ENCODE data around the gene C1orf52. TPM values are rescaled to one million over a fixed set of nuclear protein-coding genes. Genes with fewer than 3 reads are reported as not detected.

C1orf52 gene
- total RNA-seq, 1 experiment from 2014 or later = 30.2 TPM

DNA sequence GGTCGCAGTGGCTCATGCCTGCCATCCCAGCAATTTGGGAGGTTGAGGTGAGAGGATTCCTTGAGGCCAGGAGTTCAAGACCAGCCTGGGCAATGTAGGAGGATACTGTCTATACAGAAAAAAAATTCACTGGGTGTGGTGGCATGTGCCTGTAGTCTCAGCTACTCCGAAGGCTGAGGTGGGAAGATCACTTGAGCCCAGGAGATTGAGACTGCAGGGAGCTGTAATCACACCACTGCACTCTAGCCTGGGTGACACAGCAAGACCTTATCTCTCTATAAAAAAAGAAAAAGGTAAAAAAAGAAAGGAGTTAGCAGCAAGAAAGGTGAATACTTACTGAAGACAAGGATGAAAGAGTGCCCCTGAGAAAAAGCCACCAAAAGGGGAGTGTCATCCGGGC is 40.7 kb upstream of the C1orf52 start:
- intact Hi-C loops (cut with micrococcal nuclease; ENCODE audit: unreplicated experiment) = no loop called here
- ChIA-PET POLR2A (ENCODE audit: low non-redundant PET) (no interaction called here), CTCF (no interaction called here)
- H3K9me3 ChIP-seq (ENCODE audit: low read depth, low read length, poor library complexity, severe bottlenecking) = no peaks in the 10 kb centered on the region
- H3K36me3 ChIP-seq (ENCODE audit: insufficient read depth, low read length, poor library complexity, severe bottlenecking) = no peaks in the 10 kb centered on the region
- peaks cover 19% of the 10 kb centered on the region for H3K4me1 ChIP-seq (ENCODE audit: insufficient read depth, low read length, poor library complexity, severe bottlenecking)
- no peak for DNase-seq (ENCODE audit: low spot score)
- TF ChIP-seq EZH2 (IDR thresholded peaks at IDR 0.05; ENCODE audit: borderline replicate concordance, low read depth, low read length, poor library complexity, severe bottlenecking) = no peak
- TF ChIP-seq, protein P1, sequence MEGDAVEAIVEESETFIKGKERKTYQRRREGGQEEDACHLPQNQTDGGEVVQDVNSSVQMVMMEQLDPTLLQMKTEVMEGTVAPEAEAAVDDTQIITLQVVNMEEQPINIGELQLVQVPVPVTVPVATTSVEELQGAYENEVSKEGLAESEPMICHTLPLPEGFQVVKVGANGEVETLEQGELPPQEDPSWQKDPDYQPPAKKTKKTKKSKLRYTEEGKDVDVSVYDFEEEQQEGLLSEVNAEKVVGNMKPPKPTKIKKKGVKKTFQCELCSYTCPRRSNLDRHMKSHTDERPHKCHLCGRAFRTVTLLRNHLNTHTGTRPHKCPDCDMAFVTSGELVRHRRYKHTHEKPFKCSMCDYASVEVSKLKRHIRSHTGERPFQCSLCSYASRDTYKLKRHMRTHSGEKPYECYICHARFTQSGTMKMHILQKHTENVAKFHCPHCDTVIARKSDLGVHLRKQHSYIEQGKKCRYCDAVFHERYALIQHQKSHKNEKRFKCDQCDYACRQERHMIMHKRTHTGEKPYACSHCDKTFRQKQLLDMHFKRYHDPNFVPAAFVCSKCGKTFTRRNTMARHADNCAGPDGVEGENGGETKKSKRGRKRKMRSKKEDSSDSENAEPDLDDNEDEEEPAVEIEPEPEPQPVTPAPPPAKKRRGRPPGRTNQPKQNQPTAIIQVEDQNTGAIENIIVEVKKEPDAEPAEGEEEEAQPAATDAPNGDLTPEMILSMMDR (conservative IDR thresholded peaks at IDR 0.05; ENCODE audit: low read depth, low read length) = no peak
- no peak overlapping the region for H3K27ac ChIP-seq (ENCODE audit: low read depth, low read length, poor library complexity, severe bottlenecking)
- BruUV-seq (replicated peaks) = no TSS peak
- H3K4me3 ChIP-seq (ENCODE audit: low read depth, low read length, poor library complexity, severe bottlenecking) = no peak overlapping the region
- H3K27me3 ChIP-seq (replicated peaks; ENCODE audit: insufficient read depth, low read depth, low read length, poor library complexity) = no peaks in the 10 kb centered on the region

DNA sequence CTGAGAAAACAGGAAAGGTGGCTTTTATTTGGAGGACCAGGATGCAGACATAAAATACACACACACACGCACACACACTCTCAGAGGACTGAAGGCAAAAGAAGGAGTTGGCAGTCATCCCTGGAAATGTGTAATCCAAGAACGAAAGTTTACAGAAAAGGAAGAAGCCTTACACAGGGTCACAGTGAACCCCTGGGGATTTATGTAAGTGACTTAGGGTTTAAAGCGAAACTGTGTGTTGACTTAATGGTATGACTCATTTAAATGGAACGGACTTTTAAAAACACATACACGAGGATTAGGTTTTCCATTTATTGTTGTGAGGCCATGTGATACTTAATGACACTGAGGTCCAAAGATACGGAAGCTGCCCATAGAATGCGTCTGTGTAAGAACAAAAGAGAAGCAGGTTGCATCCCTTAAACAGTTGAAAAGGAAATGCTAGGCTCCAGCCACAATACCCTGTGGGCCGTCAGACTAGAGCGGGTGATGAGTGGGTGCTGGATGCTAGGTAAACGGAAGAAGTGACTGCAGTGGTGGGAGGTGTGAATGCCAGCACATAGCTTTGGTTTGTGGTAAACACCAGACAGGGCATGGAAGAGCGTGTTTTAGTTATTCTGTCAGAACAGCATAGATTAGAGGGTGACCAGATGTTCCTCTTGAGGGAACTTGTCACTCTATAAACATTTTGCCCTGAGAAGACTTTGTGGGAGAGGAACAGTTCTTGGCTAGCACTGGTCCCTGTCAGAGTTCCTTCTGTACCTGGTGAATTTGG is 38.6 kb upstream of the C1orf52 start:
- POLR2A ChIA-PET (ENCODE audit: low non-redundant PET) = no interaction called here
- CTCF ChIA-PET = interaction anchor here (1.0 to 1.5 kb wide), 2 partner anchors 10 to 38 kb away, joined by 4 to 5 read pairs; partner anchors contain the start of gene C1orf52
- DNase-seq (ENCODE audit: low spot score) = peak; percentile 98
- TF ChIP-seq, protein P1 (conservative IDR thresholded peaks at IDR 0.05; ENCODE audit: low read depth, low read length) = no peak
- TF ChIP-seq EZH2 (IDR thresholded peaks at IDR 0.05; ENCODE audit: borderline replicate concordance, low read depth, low read length, poor library complexity, severe bottlenecking) = no peak
- Histone ChIP-seq H3K9me3 (ENCODE audit: low read depth, low read length, poor library complexity, severe bottlenecking) (no peaks in the 10 kb centered on the region), H3K27ac (ENCODE audit: low read depth, low read length, poor library complexity, severe bottlenecking) (peak overlapping the region; percentile 54), H3K4me1 (ENCODE audit: insufficient read depth, low read length, poor library complexity, severe bottlenecking) (peaks cover 19% of the 10 kb centered on the region), H3K4me3 (ENCODE audit: low read depth, low read length, poor library complexity, severe bottlenecking) (peak overlapping the region; percentile 20), H3K36me3 (ENCODE audit: insufficient read depth, low read length, poor library complexity, severe bottlenecking) (no peaks in the 10 kb centered on the region), H3K27me3 (replicated peaks; ENCODE audit: insufficient read depth, low read depth, low read length, poor library complexity) (no peaks in the 10 kb centered on the region)
- intact Hi-C loops (cut with micrococcal nuclease; ENCODE audit: unreplicated experiment) = no loop called here
- BruUV-seq (replicated peaks) = no TSS peak

DNA sequence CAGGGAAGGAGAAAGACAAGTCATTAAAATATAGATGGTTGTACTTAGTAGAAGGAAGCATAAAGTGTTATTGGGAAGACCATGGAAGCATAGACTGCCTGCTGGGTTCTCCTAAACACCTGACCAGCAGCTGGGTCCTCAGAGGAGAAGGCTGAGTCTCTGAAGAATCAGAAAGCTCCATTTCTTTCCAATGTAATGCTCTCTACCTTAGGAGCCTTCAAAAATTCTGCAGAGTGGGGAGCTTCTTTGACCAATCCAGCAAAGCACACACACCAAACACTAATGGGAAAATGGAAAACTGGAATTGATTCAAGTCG is 38.0 kb upstream of the C1orf52 start:
- no peaks in the 10 kb centered on the region for H3K27me3 ChIP-seq (replicated peaks; ENCODE audit: insufficient read depth, low read depth, low read length, poor library complexity)
- ChIA-PET POLR2A (ENCODE audit: low non-redundant PET) (no interaction called here), CTCF (interaction anchor here (1.5 kb wide), 1 partner anchor 38 kb away, joined by 4 read pairs; the partner anchor contains the start of gene C1orf52)
- peaks cover 19% of the 10 kb centered on the region for H3K4me1 ChIP-seq (ENCODE audit: insufficient read depth, low read length, poor library complexity, severe bottlenecking)
- peak overlapping the region; percentile 54 for H3K27ac ChIP-seq (ENCODE audit: low read depth, low read length, poor library complexity, severe bottlenecking)
- no peak for TF ChIP-seq EZH2 (IDR thresholded peaks at IDR 0.05; ENCODE audit: borderline replicate concordance, low read depth, low read length, poor library complexity, severe bottlenecking)
- TF ChIP-seq, protein P1 (conservative IDR thresholded peaks at IDR 0.05; ENCODE audit: low read depth, low read length) = no peak
- no peaks in the 10 kb centered on the region for H3K9me3 ChIP-seq (ENCODE audit: low read depth, low read length, poor library complexity, severe bottlenecking)
- peak overlapping the region; percentile 20 for H3K4me3 ChIP-seq (ENCODE audit: low read depth, low read length, poor library complexity, severe bottlenecking)
- intact Hi-C loops (cut with micrococcal nuclease; ENCODE audit: unreplicated experiment) = no loop called here
- H3K36me3 ChIP-seq (ENCODE audit: insufficient read depth, low read length, poor library complexity, severe bottlenecking) = no peaks in the 10 kb centered on the region
- BruUV-seq (replicated peaks) = no TSS peak
- no peak for DNase-seq (ENCODE audit: low spot score)
